ENCODE results near the gene WDR6. TPM values are rescaled to one million over a fixed set of nuclear protein-coding genes. Genes with fewer than 3 reads are reported as not detected.

The WDR6 gene
- total and polyA plus RNA-seq, 10 of the 15 experiments (the other 5 are each of a cell fraction or from before 2014, with no cell fraction given): 21.3 to 169 (median 107) TPM

- ChIA-PET RAD21 (ENCODE audit: unreplicated experiment) (no interaction called here), CTCF (no interaction called here), SMC1A (ENCODE audit: uncharacterized antibody, unreplicated experiment) (no interaction called here), POLR2A (no interaction called here)
- in situ Hi-C loops (cut with MboI): no loop called here
- Histone ChIP-seq H3K9me3 (replicated peaks; ENCODE audit: control insufficient read depth, insufficient read depth, low read length) (no peaks in the 10 kb centered on the region), H3K4me2 (ENCODE audit: control insufficient read depth, insufficient read depth) (no peak overlapping the region), H3K79me2 (ENCODE audit: control insufficient read depth, insufficient read depth, low read length) (no peaks in the 10 kb centered on the region), H3K9ac (ENCODE audit: control insufficient read depth, insufficient read depth, low read length) (no peak overlapping the region), H3K27ac (ENCODE audit: control insufficient read depth, insufficient read depth) (no peak overlapping the region), H3K36me3 (ENCODE audit: control insufficient read depth in 2 of 2, insufficient read depth in 2 of 2, low read length in 1 of 2) (peaks cover 27% of the 10 kb centered on the region in 2 experiments), H3K4me3 (no peak overlapping the region), H3K4me1 (ENCODE audit: control insufficient read depth, insufficient read depth, low read length) (no peaks in the 10 kb centered on the region), H3K27me3 (replicated peaks in 1 of 2; ENCODE audit: control insufficient read depth in 2 of 2, insufficient read depth in 2 of 2, low read length in 1 of 2) (no peaks in the 10 kb centered on the region), H4K20me1 (ENCODE audit: control insufficient read depth, insufficient read depth) (no peaks in the 10 kb centered on the region), H2AFZ (ENCODE audit: control insufficient read depth, low read depth, low read length) (no peak overlapping the region)
- TF ChIP-seq YBX1 (IDR thresholded peaks at IDR 0.05): no peak
- TF ChIP-seq RAD51 (IDR thresholded peaks at IDR 0.05): no peak
- no peak for TF ChIP-seq FOXM1 (IDR thresholded peaks at IDR 0.05; ENCODE audit: low read depth, low read length)
- TF ChIP-seq MEF2A (IDR thresholded peaks at IDR 0.05; ENCODE audit: insufficient read depth, low read depth, low read length): no peak
- TF ChIP-seq CEBPB (IDR thresholded peaks at IDR 0.05; ENCODE audit: borderline replicate concordance in 1 of 2, low read depth in 2 of 2, low read length in 2 of 2): no peak
- no peak for TF ChIP-seq CHD2 (IDR thresholded peaks at IDR 0.05; ENCODE audit: borderline replicate concordance, low read depth, low read length)
- no peak for TF ChIP-seq IKZF1 (conservative IDR thresholded peaks at IDR 0.05)
- intact Hi-C loops (cut with micrococcal nuclease; ENCODE audit: unreplicated experiment): no loop called here
- DNase-seq (ENCODE audit: low read depth, low spot score): no peak
- no TSS peak for BruUV-seq (replicated peaks)
- 80% methylated on average over 5 of the region's 5 CpGs for WGBS (ENCODE audit: insufficient coverage, insufficient replicate concordance, low lambda C conversion rate, missing lambda C conversion rate)
- no peak for ATAC-seq
- no peak for FAIRE-seq
Observed at GRCh38 chr3:48982686-48983085, 24.5 kb upstream of the WDR6 start.

DNA sequence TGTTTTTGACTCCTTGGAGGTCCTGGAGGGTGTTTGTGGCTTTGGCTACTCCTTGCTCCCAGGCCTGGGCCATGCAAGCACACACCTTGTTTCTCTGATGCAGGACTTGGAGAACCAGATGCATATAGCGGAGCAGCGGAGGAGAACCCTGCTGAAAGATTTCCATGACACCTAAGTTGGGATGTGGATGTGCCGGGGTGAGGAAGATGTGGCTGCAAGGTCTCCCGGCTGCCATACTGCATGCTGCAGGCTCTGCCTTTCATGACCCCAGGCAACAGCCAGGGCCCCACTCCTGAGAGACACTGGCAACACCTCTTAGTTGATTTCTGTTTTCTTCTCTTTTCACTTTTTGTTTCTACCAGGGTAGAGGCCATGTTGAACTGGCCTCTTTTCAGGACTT, 24.1 kb upstream of the WDR6 start:
- Histone ChIP-seq H3K79me2 (ENCODE audit: control insufficient read depth, insufficient read depth, low read length) (no peaks in the 10 kb centered on the region), H3K4me3 (no peak overlapping the region), H3K9me3 (replicated peaks; ENCODE audit: control insufficient read depth, insufficient read depth, low read length) (no peaks in the 10 kb centered on the region), H3K4me1 (ENCODE audit: control insufficient read depth, insufficient read depth, low read length) (no peaks in the 10 kb centered on the region), H3K9ac (ENCODE audit: control insufficient read depth, insufficient read depth, low read length) (no peak overlapping the region), H2AFZ (ENCODE audit: control insufficient read depth, low read depth, low read length) (no peak overlapping the region), H3K4me2 (ENCODE audit: control insufficient read depth, insufficient read depth) (no peak overlapping the region), H3K27me3 (replicated peaks in 1 of 2; ENCODE audit: control insufficient read depth in 2 of 2, insufficient read depth in 2 of 2, low read length in 1 of 2) (no peaks in the 10 kb centered on the region), H4K20me1 (ENCODE audit: control insufficient read depth, insufficient read depth) (no peaks in the 10 kb centered on the region), H3K27ac (ENCODE audit: control insufficient read depth, insufficient read depth) (no peak overlapping the region), H3K36me3 (ENCODE audit: control insufficient read depth in 2 of 2, insufficient read depth in 2 of 2, low read length in 1 of 2) (peaks cover 23 to 27% of the 10 kb centered on the region in 2 experiments)
- intact Hi-C loops (cut with micrococcal nuclease; ENCODE audit: unreplicated experiment): no loop called here
- FAIRE-seq (no peak), DNase-seq (ENCODE audit: low read depth, low spot score) (no peak), ATAC-seq (no peak)
- in situ Hi-C loops (cut with MboI): no loop called here
- WGBS (ENCODE audit: insufficient coverage, insufficient replicate concordance, low lambda C conversion rate, missing lambda C conversion rate): 100% methylated on average over 4 of the region's 4 CpGs
- ChIA-PET POLR2A (no interaction called here), SMC1A (ENCODE audit: uncharacterized antibody, unreplicated experiment) (no interaction called here), RAD21 (ENCODE audit: unreplicated experiment) (no interaction called here), CTCF (no interaction called here)
- no TSS peak for BruUV-seq (replicated peaks)
- TF ChIP-seq E4F1 (IDR thresholded peaks at IDR 0.05; ENCODE audit: borderline replicate concordance, partially characterized antibody): no peak
- TF ChIP-seq, protein P1, sequence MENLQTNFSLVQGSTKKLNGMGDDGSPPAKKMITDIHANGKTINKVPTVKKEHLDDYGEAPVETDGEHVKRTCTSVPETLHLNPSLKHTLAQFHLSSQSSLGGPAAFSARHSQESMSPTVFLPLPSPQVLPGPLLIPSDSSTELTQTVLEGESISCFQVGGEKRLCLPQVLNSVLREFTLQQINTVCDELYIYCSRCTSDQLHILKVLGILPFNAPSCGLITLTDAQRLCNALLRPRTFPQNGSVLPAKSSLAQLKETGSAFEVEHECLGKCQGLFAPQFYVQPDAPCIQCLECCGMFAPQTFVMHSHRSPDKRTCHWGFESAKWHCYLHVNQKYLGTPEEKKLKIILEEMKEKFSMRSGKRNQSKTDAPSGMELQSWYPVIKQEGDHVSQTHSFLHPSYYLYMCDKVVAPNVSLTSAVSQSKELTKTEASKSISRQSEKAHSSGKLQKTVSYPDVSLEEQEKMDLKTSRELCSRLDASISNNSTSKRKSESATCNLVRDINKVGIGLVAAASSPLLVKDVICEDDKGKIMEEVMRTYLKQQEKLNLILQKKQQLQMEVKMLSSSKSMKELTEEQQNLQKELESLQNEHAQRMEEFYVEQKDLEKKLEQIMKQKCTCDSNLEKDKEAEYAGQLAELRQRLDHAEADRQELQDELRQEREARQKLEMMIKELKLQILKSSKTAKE (IDR thresholded peaks at IDR 0.05; ENCODE audit: low read depth, poor library complexity, severe bottlenecking): no peak
- TF ChIP-seq CHD1 (IDR thresholded peaks at IDR 0.05; ENCODE audit: low read depth, low read length): no peak
- no peak for TF ChIP-seq CBFB (IDR thresholded peaks at IDR 0.05; ENCODE audit: low read depth)
- TF ChIP-seq, protein P2, sequence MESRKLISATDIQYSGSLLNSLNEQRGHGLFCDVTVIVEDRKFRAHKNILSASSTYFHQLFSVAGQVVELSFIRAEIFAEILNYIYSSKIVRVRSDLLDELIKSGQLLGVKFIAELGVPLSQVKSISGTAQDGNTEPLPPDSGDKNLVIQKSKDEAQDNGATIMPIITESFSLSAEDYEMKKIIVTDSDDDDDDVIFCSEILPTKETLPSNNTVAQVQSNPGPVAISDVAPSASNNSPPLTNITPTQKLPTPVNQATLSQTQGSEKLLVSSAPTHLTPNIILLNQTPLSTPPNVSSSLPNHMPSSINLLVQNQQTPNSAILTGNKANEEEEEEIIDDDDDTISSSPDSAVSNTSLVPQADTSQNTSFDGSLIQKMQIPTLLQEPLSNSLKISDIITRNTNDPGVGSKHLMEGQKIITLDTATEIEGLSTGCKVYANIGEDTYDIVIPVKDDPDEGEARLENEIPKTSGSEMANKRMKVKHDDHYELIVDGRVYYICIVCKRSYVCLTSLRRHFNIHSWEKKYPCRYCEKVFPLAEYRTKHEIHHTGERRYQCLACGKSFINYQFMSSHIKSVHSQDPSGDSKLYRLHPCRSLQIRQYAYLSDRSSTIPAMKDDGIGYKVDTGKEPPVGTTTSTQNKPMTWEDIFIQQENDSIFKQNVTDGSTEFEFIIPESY (IDR thresholded peaks at IDR 0.05): no peak
